K562 (cell line): ENCODE results near the gene MYPN.

Experiments used
- MCM3 ChIP-seq: fragments of 450-650 bp; IDR thresholded peaks from 2 replicates; pipeline ENCODE4 v1.6.1; 2016
- MECOM ChIP-seq: fragments of 250-450 bp; sonication (Bioruptor Pico); IDR thresholded peaks from 2 replicates; pipeline ENCODE4 v1.8.0; 2022; ENCODE audit warnings: inconsistent platforms
- NFXL1 ChIP-seq: fragments of 450-650 bp; formaldehyde crosslinking; IDR thresholded peaks from 2 replicates; pipeline ENCODE4 v1.4.0; 2021; ENCODE audit warnings: mild to moderate bottlenecking
- RHOXF2B ChIP-seq: fragments of 250-450 bp; sonication (Bioruptor Pico); conservative IDR thresholded peaks from 2 replicates; pipeline ENCODE4 v1.5.1; 2021
- SMARCB1 ChIP-seq: IDR thresholded peaks from 2 replicates; pipeline ENCODE4 v1.6.1; 2011; ENCODE audit warnings: improper control_type of control experiment, low read depth; ENCODE audit not compliant: insufficient read length
- SP1 ChIP-seq: sonication (generic); formaldehyde crosslinking; IDR thresholded peaks from 2 replicates; pipeline ENCODE4 v1.8.1; 2022; ENCODE audit warnings: mild to moderate bottlenecking, missing genetic modification reagents
- SP2 ChIP-seq: IDR thresholded peaks from 2 replicates; pipeline ENCODE4 v1.6.1; 2011; ENCODE audit warnings: mild to moderate bottlenecking, low read depth, low read length, moderate library complexity; ENCODE audit not compliant: poor library complexity, severe bottlenecking; ENCODE audit errors: extremely low read depth
- TCF7 ChIP-seq: sonication (generic); IDR thresholded peaks from 2 replicates; pipeline ENCODE4 v1.6.1; 2016; ENCODE audit warnings: antibody characterized with exemption, borderline replicate concordance
- THRAP3 ChIP-seq: fragments of 450-650 bp; IDR thresholded peaks from 2 replicates; pipeline ENCODE4 v1.6.1; 2016; ENCODE audit warnings: mild to moderate bottlenecking, inconsistent platforms, borderline replicate concordance
- ZNF143 ChIP-seq: sonication (generic); formaldehyde crosslinking; IDR thresholded peaks from 2 replicates; pipeline ENCODE4 v1.9.0; 2022; ENCODE audit warnings: mild to moderate bottlenecking, missing genetic modification reagents
- TF ChIP-seq, protein P1 (sequence below): sonication (generic); formaldehyde crosslinking; IDR thresholded peaks from 2 replicates; pipeline ENCODE4 v1.8.1; 2022; ENCODE audit warnings: missing genetic modification reagents

DNA sequence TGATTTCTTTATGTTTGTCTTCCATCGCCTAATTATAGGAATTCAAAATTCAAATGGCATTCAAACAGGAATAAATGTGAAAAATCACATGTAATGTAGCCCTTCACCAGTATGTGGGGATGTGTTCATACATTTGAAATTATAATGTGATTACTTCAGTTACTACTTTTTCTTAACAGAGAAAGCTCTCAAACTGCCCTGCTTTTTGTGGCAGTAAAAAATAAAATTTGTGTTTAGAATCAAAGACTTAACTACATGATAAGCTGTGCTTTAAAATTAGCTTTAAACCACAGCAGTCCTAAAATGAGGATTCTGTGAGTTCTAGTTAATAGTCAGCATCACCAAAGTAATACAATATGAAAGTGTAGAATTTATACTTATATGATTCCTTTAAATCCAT is 26.4 kb upstream of the MYPN start:
- TF ChIP-seq NFXL1: no peak
- TF ChIP-seq SMARCB1: no peak
- no peak for TF ChIP-seq MCM3
- TF ChIP-seq ZNF143 (CRISPR knock-in tag): no peak
- TF ChIP-seq THRAP3: no peak
- no peak for TF ChIP-seq SP1
- TF ChIP-seq MECOM (CRISPR knock-in tag): no peak
- TF ChIP-seq TCF7: no peak
- no peak for TF ChIP-seq RHOXF2B (CRISPR knock-in tag)
- TF ChIP-seq, protein P1, sequence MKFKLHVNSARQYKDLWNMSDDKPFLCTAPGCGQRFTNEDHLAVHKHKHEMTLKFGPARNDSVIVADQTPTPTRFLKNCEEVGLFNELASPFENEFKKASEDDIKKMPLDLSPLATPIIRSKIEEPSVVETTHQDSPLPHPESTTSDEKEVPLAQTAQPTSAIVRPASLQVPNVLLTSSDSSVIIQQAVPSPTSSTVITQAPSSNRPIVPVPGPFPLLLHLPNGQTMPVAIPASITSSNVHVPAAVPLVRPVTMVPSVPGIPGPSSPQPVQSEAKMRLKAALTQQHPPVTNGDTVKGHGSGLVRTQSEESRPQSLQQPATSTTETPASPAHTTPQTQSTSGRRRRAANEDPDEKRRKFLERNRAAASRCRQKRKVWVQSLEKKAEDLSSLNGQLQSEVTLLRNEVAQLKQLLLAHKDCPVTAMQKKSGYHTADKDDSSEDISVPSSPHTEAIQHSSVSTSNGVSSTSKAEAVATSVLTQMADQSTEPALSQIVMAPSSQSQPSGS (CRISPR knock-in tag): no peak
- TF ChIP-seq SP2: no peak
